ENCODE results near the gene USP7.

DNA sequence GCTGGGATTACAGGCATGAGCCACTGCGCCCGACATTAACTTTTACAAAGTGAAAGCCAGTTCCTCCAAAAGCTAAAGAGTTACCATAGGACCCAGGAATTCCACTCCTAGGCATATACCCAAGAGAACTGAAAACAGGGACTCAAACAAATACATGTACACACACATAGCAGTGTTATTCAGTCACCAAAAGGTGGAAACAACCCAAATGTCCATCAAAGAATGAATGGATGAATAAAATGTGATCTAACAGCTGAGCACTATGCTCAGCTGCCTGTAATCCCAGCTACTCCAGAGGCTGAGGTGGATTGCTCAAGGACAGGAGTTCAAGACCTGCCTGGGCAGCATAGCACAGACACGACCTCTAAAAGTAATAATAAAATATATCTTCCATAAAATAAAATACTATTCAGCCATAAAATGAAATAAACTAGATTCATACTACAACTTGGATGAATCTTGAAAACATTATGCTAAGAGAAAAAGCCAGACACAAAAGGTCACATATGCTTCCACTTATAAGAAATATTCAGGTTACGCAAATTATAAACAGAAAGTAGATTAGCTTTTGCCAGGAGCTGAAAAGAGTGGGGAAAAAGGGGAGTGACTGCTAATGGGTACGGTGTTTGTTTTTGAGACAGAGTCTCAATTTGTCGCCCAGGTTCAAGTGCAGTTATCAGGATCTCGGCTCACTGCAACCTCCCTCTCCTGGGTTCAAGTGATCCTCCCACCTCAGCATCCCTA lies 9.3 kb upstream of the USP7 start:
- TF ChIP-seq POLR2A (IDR thresholded peaks at IDR 0.05; ENCODE audit: low read length) (no peak), GATA1 (IDR thresholded peaks at IDR 0.05; ENCODE audit: low read depth, low read length) (no peak)

All from erythroblast (primary cell).